AG09319 (cell line): ENCODE measurements around the gene CORO1C.

Experiments used
- DNase-seq: peaks from one replicate; pipeline ENCODE4 v3.0.0-alpha.2; 2010; ENCODE audit warnings: low read depth; ENCODE audit errors: extremely low read depth
- TF ChIP-seq, protein P1 (sequence below): IDR thresholded peaks from 2 replicates; pipeline ENCODE4 v1.5.1; 2011; ENCODE audit warnings: low read depth, mild to moderate bottlenecking, inconsistent platforms, low read length, moderate library complexity

The CORO1C gene

DNA sequence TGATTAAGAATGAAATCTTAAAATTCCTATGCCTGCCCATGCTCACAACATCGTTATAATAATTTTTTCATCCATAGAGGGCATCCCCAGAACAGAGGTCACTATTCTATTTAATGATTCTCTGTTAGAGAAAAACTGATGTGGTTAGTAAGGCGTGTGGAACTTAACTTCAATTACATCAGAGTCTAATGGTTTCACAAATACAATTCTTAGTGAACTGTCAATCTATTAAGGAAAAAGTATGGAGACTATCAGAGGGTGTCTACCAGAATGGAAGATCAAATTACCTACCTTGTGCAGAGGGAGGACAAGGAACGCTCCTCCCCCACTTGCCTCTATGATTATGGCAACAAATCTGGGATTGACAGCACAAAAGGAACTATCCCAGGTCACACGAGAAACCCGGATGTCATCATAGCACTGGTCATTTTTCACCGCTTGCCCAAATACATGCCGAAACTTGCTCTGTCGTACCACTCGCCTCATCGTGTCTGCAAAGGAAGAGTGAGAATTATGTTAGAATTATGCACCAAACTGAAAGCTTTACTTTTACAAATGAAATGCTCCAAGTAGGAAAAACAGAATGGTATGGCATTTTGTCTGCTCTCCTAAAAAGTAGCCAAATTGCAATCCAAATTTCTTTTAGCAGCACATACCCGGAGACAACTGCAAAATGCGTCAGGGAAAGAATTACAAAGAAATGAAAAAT is 30.3 kb downstream of the CORO1C start:
- TF ChIP-seq, protein P1, sequence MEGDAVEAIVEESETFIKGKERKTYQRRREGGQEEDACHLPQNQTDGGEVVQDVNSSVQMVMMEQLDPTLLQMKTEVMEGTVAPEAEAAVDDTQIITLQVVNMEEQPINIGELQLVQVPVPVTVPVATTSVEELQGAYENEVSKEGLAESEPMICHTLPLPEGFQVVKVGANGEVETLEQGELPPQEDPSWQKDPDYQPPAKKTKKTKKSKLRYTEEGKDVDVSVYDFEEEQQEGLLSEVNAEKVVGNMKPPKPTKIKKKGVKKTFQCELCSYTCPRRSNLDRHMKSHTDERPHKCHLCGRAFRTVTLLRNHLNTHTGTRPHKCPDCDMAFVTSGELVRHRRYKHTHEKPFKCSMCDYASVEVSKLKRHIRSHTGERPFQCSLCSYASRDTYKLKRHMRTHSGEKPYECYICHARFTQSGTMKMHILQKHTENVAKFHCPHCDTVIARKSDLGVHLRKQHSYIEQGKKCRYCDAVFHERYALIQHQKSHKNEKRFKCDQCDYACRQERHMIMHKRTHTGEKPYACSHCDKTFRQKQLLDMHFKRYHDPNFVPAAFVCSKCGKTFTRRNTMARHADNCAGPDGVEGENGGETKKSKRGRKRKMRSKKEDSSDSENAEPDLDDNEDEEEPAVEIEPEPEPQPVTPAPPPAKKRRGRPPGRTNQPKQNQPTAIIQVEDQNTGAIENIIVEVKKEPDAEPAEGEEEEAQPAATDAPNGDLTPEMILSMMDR, result no peak
- no peak for DNase-seq

DNA sequence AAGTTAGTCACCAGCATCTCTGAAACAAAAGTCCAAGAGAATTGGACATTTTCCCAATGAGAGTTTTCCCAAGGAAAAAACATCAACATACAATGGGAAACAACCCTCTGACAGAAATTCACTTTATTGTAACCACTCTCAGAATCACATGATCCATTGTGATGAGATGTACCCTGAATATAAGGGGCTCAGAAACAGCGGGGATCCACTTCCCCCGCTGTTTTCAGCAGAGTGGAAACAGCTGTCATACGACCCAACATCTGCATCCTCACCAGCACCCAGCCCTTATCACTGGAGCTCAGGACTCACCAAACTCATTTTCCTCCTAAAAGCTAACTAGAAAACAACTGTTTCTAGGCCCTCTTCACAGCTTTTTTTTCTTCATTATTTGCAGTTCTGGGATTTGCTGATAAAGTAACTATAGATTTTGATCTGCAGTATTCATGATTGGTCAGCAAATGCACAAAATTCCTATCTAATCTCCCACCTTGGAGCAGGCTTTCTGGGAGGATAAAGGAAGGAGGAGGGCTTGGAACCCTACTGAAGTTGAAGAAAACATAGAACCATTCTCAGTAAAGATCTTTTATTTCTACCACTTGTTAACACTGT is 31.3 kb downstream of the CORO1C start:
- TF ChIP-seq, protein P1, result no peak
- no peak for DNase-seq

DNA sequence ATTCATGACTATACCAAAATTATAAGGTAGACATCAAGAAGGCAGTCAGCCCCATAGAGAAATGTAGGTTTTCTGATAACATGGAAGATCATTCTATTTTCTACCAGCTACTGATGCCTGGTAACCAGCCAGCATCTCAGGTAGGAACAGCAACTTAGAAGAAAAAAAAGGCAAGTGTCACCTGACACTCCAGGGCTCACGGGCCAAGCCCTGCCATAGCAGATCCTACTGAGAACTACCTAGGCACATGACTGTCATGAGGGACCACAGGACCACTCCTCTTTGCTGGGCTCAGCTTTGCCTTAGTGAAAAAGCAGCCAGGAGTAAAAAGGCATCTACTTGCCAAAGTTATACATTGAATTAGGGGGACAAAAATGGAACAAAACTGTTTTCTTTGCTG is 33.4 kb downstream of the CORO1C start:
- TF ChIP-seq, protein P1, result no peak
- DNase-seq, result no peak

DNA sequence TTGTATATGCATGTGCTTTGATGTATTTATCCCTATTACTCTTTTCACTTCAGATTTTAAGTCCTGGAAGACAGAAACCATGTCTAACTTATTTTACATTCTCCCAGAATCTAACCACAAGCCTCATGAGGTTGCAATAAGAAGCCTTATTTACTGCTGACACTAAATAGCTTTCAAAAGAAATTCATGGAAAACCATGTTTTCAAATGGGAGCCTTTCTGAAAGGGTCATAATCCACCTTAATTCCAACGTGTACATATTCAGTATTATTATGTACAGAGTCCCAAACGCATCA is 34.4 kb downstream of the CORO1C start:
- TF ChIP-seq, protein P1, result no peak
- no peak for DNase-seq

DNA sequence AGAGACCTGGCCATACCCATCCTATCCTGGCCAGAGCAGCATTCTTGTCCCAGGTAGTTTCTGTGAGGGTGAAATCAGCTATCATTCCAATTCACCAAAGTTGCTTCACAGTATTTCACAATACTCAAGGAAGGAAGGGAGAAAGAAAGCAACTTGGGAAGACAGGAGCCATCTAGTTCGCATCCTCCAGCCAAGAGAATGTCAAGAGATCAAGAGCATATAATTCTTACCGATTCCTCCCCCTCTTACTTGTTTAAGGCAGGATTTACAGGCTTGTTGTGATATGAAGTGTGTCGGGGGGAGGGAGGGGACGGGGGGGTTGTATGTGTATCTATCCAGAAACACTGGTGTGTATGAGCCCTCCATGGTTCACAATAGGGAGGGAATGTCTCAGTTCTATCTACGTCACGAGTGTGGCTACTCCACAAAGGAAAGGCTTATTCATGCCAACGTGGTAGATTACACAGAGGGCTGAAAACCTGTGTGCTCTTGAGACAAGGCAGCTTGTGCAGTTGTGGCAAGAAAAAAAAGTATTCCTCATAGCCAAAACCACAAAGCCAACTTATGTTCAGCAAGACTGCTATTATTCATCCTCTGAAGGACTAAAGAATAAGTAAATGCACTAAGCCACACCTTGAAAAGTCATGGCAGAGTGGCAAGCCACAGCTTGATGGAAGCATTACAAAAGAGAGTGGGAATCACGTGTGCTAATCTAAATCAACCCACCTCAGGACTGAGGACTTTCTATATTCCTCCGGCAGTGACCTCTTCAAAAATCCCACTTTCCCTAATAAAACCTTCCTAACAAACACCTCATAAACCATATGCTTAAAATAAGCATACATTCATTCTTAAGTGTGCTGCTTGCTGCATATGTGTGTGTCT is 35.0 kb downstream of the CORO1C start:
- peak; percentile 84 for DNase-seq
- TF ChIP-seq, protein P1, result no peak

DNA sequence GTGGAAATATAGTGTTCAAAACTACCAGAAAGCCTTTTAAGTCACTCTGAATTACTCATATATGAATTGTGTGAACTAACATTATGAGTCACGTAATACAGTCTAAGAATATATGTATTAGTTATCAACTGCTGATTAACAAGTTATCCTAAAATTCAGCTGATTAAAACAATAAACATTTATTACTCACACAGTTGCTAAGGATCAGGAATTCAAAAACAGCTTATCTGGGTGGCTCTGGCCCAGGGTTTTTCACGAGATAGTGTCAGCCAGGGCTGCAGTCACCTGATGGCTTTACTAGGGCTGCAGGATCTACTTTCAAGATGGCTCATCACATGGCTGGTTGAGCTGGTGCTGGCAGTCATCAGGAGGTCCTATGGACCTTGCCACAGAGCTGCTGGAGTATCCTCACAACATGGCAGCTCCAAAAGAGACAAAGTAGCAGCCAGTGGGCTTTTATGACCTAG is 36.5 kb downstream of the CORO1C start:
- DNase-seq, result no peak
- TF ChIP-seq, protein P1, result no peak

DNA sequence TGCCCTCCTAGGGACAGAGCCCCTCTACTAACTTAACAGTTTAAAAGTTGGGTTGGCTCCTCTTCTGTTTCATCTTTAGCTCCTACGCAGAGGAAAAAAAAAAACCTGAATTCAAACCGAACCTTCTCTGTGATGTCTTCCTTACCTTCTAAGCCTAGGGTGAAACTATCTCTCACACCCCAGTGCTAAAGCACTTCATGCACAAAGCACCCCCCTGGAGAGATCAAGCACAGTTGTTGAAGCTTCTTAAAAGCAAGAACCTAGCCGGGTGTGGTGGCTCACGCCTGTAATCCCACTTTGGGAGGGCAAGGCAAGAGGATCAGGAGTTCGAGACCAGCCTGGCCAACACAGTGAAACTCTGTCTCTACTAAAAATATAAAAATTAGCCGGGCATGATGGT is 37.6 kb downstream of the CORO1C start:
- TF ChIP-seq, protein P1, result no peak
- DNase-seq, result no peak
